Astrocyte of the cerebellum (primary cell): ENCODE measurements around the gene KRT36.

Experiments used
- DNase-seq: peaks from one replicate; pipeline ENCODE4 v3.0.0-alpha.2; 2011; ENCODE audit warnings: low read depth
- H3K4me3 ChIP-seq: 2 replicates; pipeline ENCODE4 v1.5.1; 2011; ENCODE audit warnings: mild to moderate bottlenecking, low read depth, low read length, moderate library complexity
- in situ Hi-C: cut with HindIII; loops from 2 replicates; pipeline ENCODE4 v1.10.0; 2017; ENCODE audit warnings: low sequenced_read_pairs
- TF ChIP-seq, protein P1 (sequence below): IDR thresholded peaks from 2 replicates; pipeline ENCODE4 v1.5.1; 2012; ENCODE audit warnings: low read length, low read depth, moderate library complexity, mild to moderate bottlenecking; ENCODE audit errors: missing control alignments

The KRT36 gene

GRCh38 chr17:41504246-41504977 lies 14.7 kb upstream of the KRT36 start:
- in situ Hi-C loops, result no loop called here
- no peak for DNase-seq
- no peak overlapping the region for H3K4me3 ChIP-seq
- TF ChIP-seq, protein P1, sequence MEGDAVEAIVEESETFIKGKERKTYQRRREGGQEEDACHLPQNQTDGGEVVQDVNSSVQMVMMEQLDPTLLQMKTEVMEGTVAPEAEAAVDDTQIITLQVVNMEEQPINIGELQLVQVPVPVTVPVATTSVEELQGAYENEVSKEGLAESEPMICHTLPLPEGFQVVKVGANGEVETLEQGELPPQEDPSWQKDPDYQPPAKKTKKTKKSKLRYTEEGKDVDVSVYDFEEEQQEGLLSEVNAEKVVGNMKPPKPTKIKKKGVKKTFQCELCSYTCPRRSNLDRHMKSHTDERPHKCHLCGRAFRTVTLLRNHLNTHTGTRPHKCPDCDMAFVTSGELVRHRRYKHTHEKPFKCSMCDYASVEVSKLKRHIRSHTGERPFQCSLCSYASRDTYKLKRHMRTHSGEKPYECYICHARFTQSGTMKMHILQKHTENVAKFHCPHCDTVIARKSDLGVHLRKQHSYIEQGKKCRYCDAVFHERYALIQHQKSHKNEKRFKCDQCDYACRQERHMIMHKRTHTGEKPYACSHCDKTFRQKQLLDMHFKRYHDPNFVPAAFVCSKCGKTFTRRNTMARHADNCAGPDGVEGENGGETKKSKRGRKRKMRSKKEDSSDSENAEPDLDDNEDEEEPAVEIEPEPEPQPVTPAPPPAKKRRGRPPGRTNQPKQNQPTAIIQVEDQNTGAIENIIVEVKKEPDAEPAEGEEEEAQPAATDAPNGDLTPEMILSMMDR, result no peak

DNA sequence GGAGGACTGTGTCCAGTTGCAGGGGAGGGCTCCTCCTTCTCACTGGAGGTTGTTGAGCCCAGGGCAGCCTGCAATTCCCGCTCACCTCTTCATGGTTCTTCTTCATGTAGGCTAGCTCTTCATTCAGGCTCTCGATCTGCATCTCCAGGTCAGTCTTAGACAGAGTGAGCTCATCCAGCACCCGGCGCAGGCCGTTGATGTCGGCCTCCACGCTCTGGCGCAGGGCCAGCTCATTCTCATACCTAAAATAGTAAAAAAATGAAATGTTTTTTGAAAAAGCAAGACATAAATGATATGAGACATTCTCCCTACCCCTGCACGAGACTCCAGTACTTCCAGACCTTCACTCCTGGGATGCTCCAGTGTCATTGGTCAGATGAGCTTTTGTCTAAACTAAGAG lies 13.5 kb upstream of the KRT36 start:
- H3K4me3 ChIP-seq, result no peak overlapping the region
- DNase-seq, result no peak
- in situ Hi-C loops, result no loop called here
- TF ChIP-seq, protein P1, result no peak

DNA sequence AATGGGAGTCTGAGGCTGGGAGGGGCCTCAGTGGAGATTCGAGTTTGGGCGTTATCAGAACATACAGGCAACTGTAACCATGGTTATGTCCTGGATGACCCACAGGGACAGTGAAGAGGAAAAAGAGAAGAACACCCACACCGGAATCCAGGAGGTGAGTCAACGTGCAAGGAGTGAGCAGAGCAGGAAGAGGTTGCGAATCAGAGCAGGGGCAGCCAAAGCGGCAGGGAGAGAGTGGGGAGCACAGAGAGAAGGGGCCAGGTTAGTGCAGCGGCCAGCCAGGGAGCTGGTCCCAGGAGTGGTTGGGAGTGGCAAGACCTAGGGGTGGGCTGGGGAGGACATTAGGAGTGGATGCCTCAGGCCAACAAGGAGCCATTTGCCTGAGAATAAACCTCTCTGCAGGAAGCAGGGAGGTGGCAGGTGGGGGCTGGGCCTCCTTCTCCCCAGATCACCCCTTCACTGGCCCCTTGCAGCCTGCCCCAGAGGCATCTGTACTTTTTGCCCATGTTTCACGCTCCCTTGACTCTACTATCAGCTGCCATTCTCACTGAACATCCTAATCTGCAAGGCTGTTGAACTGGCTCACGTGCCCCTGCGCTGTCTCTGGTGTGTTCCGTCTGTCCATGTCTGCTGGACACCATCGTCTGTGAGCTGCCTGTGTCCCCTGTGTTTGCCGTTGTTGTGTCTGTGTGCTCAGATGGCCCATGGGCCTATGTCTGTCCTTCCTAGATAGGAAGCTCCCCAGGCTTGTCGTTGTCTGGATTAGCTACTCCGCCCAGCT lies 10.6 kb upstream of the KRT36 start:
- in situ Hi-C loops, result no loop called here
- DNase-seq, result no peak

GRCh38 chr17:41499714-41500113 lies 10.0 kb upstream of the KRT36 start:
- in situ Hi-C loops, result no loop called here
- no peak for DNase-seq
- TF ChIP-seq, protein P1, result no peak
- H3K4me3 ChIP-seq, result no peak overlapping the region

More for the DNA sequence above, 10.6 kb upstream of the KRT36 start:
- TF ChIP-seq, protein P1, result no peak
- no peak overlapping the region for H3K4me3 ChIP-seq

GRCh38 chr17:41498276-41498675 lies 8.6 kb upstream of the KRT36 start:
- in situ Hi-C loops, result no loop called here
- no peak overlapping the region for H3K4me3 ChIP-seq
- no peak for DNase-seq
- TF ChIP-seq, protein P1, result no peak

GRCh38 chr17:41496803-41497484 lies 7.2 kb upstream of the KRT36 start:
- in situ Hi-C loops, result no loop called here
- DNase-seq, result no peak
- no peak overlapping the region for H3K4me3 ChIP-seq
- TF ChIP-seq, protein P1, result peak; percentile 50
